HG02623 (cell line): Measurements from ENCODE around the gene INO80.
"Not testable (repeated sequence)": the region's sequence is repeated elsewhere in the genome, so short reads cannot be mapped to it uniquely, and the experiment has no call there.

Source experiments
- ATAC-seq: cut with Tn5 transposase; IDR thresholded peaks from one replicate; pipeline ENCODE4 v1.9.1; 2021; ENCODE audit warnings: moderate library complexity; ENCODE audit not compliant: unreplicated experiment

INO80 gene

GRCh38 chr15:40968290-40969085, 147.6 kb downstream of the INO80 start:
- ATAC-seq, result no peak

DNA sequence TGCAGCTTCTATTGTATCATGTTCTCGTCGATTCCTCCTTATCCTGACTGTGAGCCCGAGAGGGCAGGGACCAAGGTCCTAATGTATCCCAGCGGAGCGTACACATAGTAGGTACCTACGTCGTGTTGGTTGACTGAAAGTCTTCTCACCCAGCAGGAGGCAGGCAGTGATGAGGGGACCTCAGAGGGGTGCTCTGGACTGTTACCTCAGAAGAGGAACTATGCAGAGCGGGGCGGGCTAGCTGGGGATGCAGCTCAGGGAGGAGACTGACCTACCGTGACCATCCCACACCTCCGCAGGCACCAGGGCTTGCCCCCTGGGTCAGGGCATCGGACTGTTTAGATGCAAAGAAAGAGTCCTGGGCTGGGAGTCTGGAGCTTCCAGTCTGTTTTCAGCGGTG, 151.4 kb downstream of the INO80 start:
- ATAC-seq, result no peak

DNA sequence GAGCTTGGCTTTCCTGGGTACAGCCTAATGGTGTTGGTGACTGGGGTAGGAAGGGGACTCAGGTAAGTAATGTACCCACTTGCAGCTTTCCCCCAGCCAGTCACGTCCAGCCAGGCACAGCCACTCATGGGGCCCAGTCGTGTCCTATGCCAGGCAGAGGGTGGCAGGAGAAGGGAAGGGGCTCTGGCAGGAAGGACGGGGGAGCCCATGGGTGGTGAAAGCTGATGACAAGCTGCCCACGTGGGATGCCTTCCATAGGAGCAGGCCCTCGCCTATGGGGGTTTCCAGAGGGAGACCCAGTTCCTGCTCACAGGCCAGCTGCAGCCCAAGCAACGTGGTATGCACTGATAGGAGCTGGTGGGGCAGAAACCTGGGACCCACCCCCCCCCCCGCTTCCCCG, 152.1 kb downstream of the INO80 start:
- ATAC-seq, result no peak

- no peak for ATAC-seq
Measured at GRCh38 chr15:40963201-40963600, 152.9 kb downstream of the INO80 start.

- not testable (repeated sequence) for ATAC-seq
Measured at GRCh38 chr15:40962317-40962716, 153.8 kb downstream of the INO80 start.

- ATAC-seq, result not testable (repeated sequence)
Measured at GRCh38 chr15:40961740-40962139, 154.3 kb downstream of the INO80 start.

DNA sequence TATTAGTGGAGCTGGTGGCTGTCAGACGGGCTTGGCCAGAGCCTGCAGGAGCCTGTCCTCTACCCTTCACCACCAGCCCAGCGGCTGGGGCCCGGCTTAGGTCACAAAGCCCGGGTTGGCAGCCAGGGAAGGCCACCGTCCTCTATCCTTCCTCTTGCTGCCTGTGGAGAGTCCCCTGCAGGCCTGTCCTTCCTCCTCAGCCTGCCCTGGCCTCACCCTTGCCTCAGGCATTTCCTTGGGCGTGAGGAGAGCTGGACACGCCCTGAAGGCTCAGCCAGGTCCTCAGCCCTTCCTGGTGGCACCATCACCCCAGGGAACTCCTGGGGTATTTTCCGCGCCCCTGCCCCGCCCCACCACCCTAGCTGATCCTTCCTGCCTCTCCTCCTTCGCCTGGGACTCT, 155.2 kb downstream of the INO80 start:
- no peak for ATAC-seq

DNA sequence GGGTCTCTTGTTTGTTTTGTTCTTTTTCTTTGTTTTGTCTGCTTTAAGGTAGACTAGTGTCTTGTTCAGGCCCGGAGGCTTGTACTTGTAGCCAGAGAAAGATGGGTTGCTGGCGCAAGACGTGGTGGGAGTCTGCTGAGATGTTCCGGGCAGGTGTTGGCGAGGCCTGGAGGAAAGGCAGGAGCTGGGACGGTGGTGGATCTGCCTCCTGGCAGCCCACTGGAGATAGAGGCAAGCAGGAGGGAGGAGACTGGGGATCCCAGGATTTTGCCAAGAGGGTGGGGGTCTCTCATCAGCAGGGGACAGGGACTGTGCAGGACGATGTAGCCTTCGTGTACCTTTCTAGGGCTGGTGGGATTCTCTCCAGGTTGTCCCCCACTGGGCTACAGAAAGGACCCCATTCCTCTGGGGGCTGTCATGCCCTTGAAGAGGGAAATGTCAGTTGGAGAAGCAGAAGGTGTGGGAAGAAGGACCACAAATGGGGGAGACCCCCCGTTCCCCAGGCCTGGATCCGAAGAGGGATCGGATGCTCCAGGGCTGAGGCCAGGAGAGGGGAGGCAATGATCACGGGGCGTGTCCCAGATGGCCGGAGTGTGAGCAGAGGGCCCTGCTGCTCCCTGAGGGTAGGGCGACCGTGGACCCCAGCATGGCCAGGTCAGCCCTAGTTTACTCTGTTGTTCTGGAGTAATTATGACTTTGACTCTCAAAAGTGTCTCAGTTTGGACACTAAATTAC, 155.8 kb downstream of the INO80 start:
- no peak for ATAC-seq

- ATAC-seq, result no peak
Measured at GRCh38 chr15:40959331-40960141, 156.5 kb downstream of the INO80 start.

- ATAC-seq, result no peak
Measured at GRCh38 chr15:40958723-40959122, 157.4 kb downstream of the INO80 start.

- no peak for ATAC-seq
Measured at GRCh38 chr15:40958146-40958545, 157.9 kb downstream of the INO80 start.

DNA sequence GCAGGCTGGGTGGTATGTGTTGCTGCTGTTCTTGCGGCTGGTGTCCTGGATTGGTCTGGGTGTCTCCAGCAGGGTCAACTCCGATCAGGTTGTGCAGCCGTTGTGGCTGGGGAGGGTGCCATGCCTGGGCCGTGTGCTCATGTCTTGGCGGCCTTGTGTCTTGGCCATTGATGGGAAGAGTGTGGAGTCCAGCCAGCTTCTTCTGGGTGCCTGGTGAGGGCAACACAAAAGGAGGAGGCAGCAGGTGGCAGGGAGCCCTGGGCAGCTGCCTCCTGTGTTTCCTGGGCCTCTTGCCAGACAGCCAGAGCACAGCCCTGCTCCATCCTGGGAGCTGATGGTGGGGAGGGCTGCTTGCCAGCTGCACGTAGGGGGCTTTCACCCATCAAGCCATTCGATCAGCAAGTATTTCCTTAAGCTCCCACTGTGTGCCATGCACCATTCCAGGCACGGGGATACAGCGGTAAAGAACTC, 158.5 kb downstream of the INO80 start:
- ATAC-seq, result no peak

DNA sequence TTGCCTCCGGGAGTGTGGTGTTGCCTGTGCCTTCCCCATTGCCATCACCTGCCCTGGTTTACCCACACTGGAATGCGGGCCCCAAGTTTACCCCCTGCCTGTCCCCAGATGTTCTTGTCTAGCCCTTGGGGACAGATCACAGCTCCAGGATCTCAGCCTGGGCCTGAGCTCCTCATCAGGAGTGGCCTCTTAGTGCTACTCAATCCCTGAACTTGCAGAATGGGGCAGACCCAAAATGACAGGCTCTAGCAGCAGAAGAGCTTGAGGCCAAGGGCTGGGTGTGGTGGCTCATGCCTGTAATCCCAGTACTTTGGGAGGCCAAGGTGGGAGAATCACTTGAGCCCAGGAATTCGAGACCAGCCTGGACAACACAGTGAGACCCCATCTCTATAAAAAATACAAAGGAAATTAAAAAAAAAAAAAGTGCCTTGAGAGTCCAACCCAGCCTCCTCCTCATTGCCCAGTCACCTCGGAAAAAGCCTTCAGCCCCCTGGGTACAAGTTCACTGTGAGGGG, 159.0 kb downstream of the INO80 start:
- no peak for ATAC-seq

- ATAC-seq, result no peak
Measured at GRCh38 chr15:40956541-40956982, 159.5 kb downstream of the INO80 start.

DNA sequence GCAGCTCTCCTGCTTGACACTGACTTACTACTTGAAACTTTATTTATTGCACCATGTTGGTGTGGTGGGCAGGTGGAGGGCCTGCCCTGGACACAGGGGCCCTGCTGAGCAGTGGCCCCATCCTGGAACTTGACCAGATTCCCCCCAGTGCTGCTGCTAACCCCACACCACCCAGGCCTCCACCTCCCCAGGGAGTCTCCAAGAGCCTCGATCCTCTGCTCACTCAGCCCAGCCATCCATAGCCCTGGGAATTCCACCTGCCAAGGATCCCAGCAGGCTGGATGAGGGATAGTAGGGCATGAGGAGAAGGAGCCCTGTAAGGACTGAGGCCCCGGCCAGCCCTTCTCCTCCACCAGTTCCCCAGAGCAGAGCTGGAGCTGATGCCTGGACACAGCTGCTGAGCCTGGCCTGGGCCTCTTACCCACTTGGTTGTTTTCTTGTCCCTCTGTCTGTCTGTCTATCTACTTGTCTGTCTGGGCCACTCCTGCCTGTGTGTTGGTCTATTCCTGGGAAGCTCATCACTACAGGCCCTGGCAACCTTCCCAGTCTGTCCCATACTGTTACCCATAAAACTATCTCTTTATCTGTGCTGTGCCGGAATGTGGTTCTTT, 160.0 kb downstream of the INO80 start:
- no peak for ATAC-seq

GRCh38 chr15:40955141-40955903, 160.8 kb downstream of the INO80 start:
- no peak for ATAC-seq

DNA sequence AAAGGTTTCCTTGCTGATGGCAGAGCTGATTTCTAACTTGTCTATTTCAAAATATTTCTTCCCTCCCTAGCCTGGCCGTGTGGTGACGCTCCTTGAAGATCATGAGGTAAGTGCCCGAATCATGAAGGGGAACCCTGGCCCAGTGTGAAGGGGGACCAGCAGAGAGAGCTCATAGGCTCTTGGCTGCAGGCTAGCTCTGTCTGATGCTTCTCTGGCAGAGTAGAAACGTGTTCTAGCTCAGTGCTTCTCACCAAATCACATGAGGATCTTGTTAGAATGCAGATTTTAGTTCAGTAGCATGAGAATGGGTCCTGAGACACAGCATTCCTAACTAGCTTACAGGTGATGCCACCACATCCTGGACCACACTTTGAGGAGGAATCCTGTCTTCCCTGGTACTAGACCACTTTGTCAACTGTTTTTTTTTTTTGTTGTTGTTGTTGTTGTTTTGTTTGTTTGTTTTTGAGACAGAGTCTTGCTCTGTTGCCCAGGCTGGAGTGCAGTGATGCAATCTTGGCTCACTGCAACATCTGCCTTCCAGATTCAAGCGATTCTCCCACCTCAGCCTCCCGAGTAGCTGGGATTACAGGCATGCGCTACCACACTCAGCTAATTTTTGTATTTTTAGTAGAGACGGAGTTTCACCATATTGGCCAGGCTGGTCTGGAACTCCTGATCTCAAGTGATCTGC, 161.8 kb downstream of the INO80 start:
- ATAC-seq, result not testable (repeated sequence)

GRCh38 chr15:40953713-40954074, 162.4 kb downstream of the INO80 start:
- no peak for ATAC-seq
